DOHH2 (cell line): ENCODE measurements around the gene LGALS1.

ENCODE experiments used
- H3F3A ChIP-seq: fragments of 200-600 bp; sonication (generic), shearing (Covaris generic); 2 replicates; pipeline ENCODE4 v1.6.0; 2016; ENCODE audit warnings: antibody characterized with exemption, mild to moderate bottlenecking; ENCODE audit not compliant: control insufficient read depth, insufficient read depth
- H3K27ac ChIP-seq: fragments of 200-600 bp; sonication (generic); 2 replicates; pipeline ENCODE4 v1.5.1; 2014; ENCODE audit warnings: low read depth, mild to moderate bottlenecking, low read length, moderate library complexity
- H3K27me3 ChIP-seq: fragments of 200-600 bp; sonication (generic); 2 replicates; pipeline ENCODE4 v1.6.1; 2014; ENCODE audit warnings: mild to moderate bottlenecking, low read length, mixed read lengths; ENCODE audit not compliant: control insufficient read depth
- H3K36me3 ChIP-seq: fragments of 200-600 bp; sonication (generic); 2 replicates; pipeline ENCODE4 v1.6.1; 2014; ENCODE audit warnings: mild to moderate bottlenecking, low read length, moderate library complexity, mixed read lengths; ENCODE audit not compliant: control insufficient read depth
- H3K4me1 ChIP-seq: fragments of 200-600 bp; sonication (generic); 2 replicates; pipeline ENCODE4 v1.6.1; 2014; ENCODE audit warnings: mild to moderate bottlenecking, low read length, mixed read lengths; ENCODE audit not compliant: control insufficient read depth
- H3K4me2 ChIP-seq: fragments of 200-600 bp; sonication (generic); 2 replicates; pipeline ENCODE4 v1.6.0; 2014; ENCODE audit warnings: mild to moderate bottlenecking, low read length, moderate library complexity
- H3K4me3 ChIP-seq: fragments of 200-600 bp; sonication (generic); 2 replicates; pipeline ENCODE4 v1.5.1; 2014; ENCODE audit warnings: mild to moderate bottlenecking, low read length, mixed read lengths
- H3K79me2 ChIP-seq: fragments of 200-600 bp; sonication (generic); 2 replicates; pipeline ENCODE4 v1.6.1; 2014; ENCODE audit warnings: mild to moderate bottlenecking, low read length, mixed read lengths; ENCODE audit not compliant: control insufficient read depth
- H3K9me2 ChIP-seq: fragments of 200-600 bp; sonication (generic); replicated peaks from 2 replicates; pipeline ENCODE4 v1.6.1; 2014; ENCODE audit warnings: mild to moderate bottlenecking, low read length, mixed read lengths; ENCODE audit not compliant: control insufficient read depth
- H3K9me3 ChIP-seq: fragments of 200-600 bp; sonication (generic); 2 replicates; pipeline ENCODE4 v1.6.1; 2014; ENCODE audit warnings: antibody characterized with exemption, low read length, mixed read lengths; ENCODE audit not compliant: control insufficient read depth, insufficient read depth
- H4K20me1 ChIP-seq: fragments of 200-600 bp; sonication (generic); 2 replicates; pipeline ENCODE4 v1.6.0; 2014; ENCODE audit warnings: low read depth, mild to moderate bottlenecking, antibody characterized with exemption, low read length, moderate library complexity; ENCODE audit not compliant: control insufficient read depth, insufficient read depth
- EZH2phosphoT487 ChIP-seq: fragments of 200-600 bp; sonication (generic); IDR thresholded peaks from 2 replicates; pipeline ENCODE4 v1.6.1; 2017; ENCODE audit warnings: borderline replicate concordance, mild to moderate bottlenecking, antibody characterized with exemption, low read length, moderate library complexity, mixed read lengths
- TF ChIP-seq, protein P1 (sequence below): fragments of 200-600 bp; sonication (generic); IDR thresholded peaks from one replicate; pipeline ENCODE4 v1.5.1; 2014; ENCODE audit warnings: antibody characterized with exemption, mild to moderate bottlenecking, low read depth, low read length; ENCODE audit not compliant: poor library complexity, severe bottlenecking

The LGALS1 gene

DNA sequence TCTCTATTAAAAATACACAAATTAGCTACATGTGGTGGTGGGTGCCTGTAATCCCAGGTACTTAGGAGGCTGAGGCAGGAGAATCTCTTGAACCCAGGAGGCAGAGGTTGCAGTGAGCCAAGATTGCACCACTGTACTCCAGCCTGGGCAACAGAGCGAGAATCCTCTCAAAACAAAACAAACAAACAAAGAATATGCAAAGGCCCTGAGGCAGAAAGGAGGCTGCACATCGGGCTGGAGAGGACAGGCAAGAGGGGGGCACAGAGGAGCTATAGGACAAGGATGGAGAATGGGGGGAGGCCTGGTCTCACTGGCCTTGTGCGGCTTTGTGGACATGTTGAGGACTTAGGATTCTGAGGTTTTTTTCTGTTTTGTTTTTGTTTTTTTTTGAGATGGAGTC, 29.8 kb downstream of the LGALS1 start:
- Histone ChIP-seq H3F3A (no peaks in the 10 kb centered on the region), H3K9me3 (no peaks in the 10 kb centered on the region), H3K36me3 (no peaks in the 10 kb centered on the region), H3K27ac (no peak overlapping the region), H3K27me3 (no peaks in the 10 kb centered on the region), H3K4me3 (no peak overlapping the region), H3K4me1 (no peaks in the 10 kb centered on the region; the same call in 1 of the 2 replicates), H3K4me2 (no peak overlapping the region), H3K9me2 (no peaks in the 10 kb centered on the region), H4K20me1 (no peaks in the 10 kb centered on the region), H3K79me2 (no peaks in the 10 kb centered on the region)
- TF ChIP-seq EZH2phosphoT487: no peak
- TF ChIP-seq, protein P1, sequence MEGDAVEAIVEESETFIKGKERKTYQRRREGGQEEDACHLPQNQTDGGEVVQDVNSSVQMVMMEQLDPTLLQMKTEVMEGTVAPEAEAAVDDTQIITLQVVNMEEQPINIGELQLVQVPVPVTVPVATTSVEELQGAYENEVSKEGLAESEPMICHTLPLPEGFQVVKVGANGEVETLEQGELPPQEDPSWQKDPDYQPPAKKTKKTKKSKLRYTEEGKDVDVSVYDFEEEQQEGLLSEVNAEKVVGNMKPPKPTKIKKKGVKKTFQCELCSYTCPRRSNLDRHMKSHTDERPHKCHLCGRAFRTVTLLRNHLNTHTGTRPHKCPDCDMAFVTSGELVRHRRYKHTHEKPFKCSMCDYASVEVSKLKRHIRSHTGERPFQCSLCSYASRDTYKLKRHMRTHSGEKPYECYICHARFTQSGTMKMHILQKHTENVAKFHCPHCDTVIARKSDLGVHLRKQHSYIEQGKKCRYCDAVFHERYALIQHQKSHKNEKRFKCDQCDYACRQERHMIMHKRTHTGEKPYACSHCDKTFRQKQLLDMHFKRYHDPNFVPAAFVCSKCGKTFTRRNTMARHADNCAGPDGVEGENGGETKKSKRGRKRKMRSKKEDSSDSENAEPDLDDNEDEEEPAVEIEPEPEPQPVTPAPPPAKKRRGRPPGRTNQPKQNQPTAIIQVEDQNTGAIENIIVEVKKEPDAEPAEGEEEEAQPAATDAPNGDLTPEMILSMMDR: no peak

DNA sequence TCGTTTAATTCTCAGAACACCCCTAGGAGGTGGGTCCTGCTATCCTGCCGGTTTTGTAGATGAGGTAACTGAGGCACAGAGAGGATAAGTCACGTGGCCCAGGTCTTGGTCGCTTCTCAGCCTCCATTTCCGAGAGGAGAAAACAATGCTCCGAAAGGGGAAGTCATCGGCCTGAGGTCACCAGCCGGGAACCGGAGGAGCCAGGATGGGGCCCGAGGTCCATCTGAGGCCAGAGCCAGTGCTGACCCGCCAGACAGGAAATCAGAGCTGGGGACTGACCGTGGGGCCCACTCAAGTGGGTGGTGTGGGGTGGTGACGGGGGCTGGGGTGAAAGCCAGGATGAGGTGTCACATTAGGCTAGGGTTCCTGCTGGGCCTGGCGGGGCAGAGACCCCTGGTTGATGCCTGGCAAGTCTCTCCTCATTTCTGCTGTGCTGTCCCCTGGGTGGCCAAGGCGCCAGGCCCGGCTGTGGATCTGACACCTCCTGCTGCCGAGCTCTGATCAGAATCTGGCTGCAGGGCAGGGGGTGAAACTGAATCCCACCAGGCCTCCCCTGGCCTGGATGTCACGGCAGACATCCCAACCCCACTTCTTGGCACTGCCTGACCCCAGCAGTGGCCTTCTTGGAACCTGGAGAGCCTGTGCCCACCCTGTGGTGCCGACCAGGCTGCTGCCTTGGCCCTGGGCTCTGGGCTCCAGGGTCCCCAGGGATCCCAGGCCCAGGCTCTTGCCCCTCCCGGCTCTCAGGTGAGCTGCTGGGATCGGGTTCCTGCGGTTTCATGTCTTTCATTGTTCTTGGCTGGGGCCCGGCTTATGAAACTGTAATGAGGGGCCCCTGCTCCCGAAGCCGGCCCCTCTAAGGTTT, 33.4 kb downstream of the LGALS1 start:
- Histone ChIP-seq H3K79me2 (no peaks in the 10 kb centered on the region), H3K4me1 (peaks cover 7% of the 10 kb centered on the region), H3K9me3 (no peaks in the 10 kb centered on the region), H3K36me3 (no peaks in the 10 kb centered on the region), H3K9me2 (no peaks in the 10 kb centered on the region), H3F3A (no peaks in the 10 kb centered on the region), H4K20me1 (no peaks in the 10 kb centered on the region), H3K4me2 (no peak overlapping the region), H3K4me3 (no peak overlapping the region), H3K27me3 (no peaks in the 10 kb centered on the region), H3K27ac (no peak overlapping the region)
- no peak for TF ChIP-seq EZH2phosphoT487
- TF ChIP-seq, protein P1: no peak

DNA sequence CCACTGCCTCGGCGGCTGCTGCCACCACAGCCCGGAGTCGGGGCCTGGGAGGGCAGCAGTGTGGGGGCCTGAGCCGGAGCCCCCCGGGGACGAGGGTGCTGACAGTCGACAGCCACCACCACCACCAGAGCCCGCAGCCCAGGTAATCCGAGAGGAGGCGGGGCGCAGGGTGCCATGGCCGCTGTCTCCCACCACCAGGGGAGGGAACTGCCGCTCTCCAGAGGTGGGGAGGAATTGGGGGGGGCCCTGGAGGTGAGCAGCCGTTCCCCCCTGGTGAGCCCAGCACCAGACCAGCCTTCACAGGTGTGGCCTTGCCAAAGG, 34.0 kb downstream of the LGALS1 start:
- no peaks in the 10 kb centered on the region for H3K79me2 ChIP-seq
- no peak overlapping the region for H3K4me2 ChIP-seq
- no peaks in the 10 kb centered on the region for H3K9me2 ChIP-seq
- no peaks in the 10 kb centered on the region for H3K36me3 ChIP-seq
- no peak overlapping the region for H3K4me3 ChIP-seq
- no peak for TF ChIP-seq EZH2phosphoT487
- TF ChIP-seq, protein P1: no peak
- no peak overlapping the region for H3K27ac ChIP-seq
- no peaks in the 10 kb centered on the region for H4K20me1 ChIP-seq
- H3F3A ChIP-seq: no peaks in the 10 kb centered on the region
- H3K27me3 ChIP-seq: no peaks in the 10 kb centered on the region
- H3K4me1 ChIP-seq: peaks cover 10% of the 10 kb centered on the region
- H3K9me3 ChIP-seq: no peaks in the 10 kb centered on the region
